ENCODE results near the gene APBB2. TPM values are rescaled to one million over a fixed set of nuclear protein-coding genes. Genes with fewer than 3 reads are reported as not detected.

The APBB2 gene
- total and polyA plus RNA-seq, 2 donors: 20.6 to 67.8 TPM

GRCh38 chr4:41103657-41104056, 110.7 kb downstream of the APBB2 start:
- Histone ChIP-seq H3K4me1 (ENCODE audit: insufficient read depth) (no peaks in the 10 kb centered on the region), H3K27ac (ENCODE audit: low read depth) (no peak overlapping the region), H3K4me3 (ENCODE audit: low read depth, low read length) (no peak overlapping the region), H3K36me3 (ENCODE audit: insufficient read depth) (no peaks in the 10 kb centered on the region)
- WGBS: 32% methylated on average over 3 of the region's 3 CpGs
- no peak for DNase-seq (ENCODE audit: extremely low spot score)

- Histone ChIP-seq H3K4me3 (ENCODE audit: low read depth, low read length) (no peak overlapping the region), H3K36me3 (ENCODE audit: insufficient read depth) (no peaks in the 10 kb centered on the region), H3K27ac (ENCODE audit: low read depth) (no peak overlapping the region), H3K4me1 (ENCODE audit: insufficient read depth) (no peaks in the 10 kb centered on the region)
- DNase-seq (ENCODE audit: extremely low spot score): no peak
- WGBS: 86% methylated on average over 9 of the region's 9 CpGs
Observed at GRCh38 chr4:41102414-41103092, 111.8 kb downstream of the APBB2 start.

GRCh38 chr4:41098093-41099048, 116.0 kb downstream of the APBB2 start:
- DNase-seq (ENCODE audit: extremely low spot score): no peak
- no peaks in the 10 kb centered on the region for H3K4me1 ChIP-seq (ENCODE audit: insufficient read depth)
- H3K36me3 ChIP-seq (ENCODE audit: insufficient read depth): no peaks in the 10 kb centered on the region
- no peak overlapping the region for H3K4me3 ChIP-seq (ENCODE audit: low read depth, low read length)
- H3K27ac ChIP-seq (ENCODE audit: low read depth): no peak overlapping the region
- WGBS: 44% methylated on average over 5 of the region's 5 CpGs

GRCh38 chr4:41095973-41096372, 118.4 kb downstream of the APBB2 start:
- no peaks in the 10 kb centered on the region for H3K4me1 ChIP-seq (ENCODE audit: insufficient read depth)
- H3K36me3 ChIP-seq (ENCODE audit: insufficient read depth): no peaks in the 10 kb centered on the region
- H3K4me3 ChIP-seq (ENCODE audit: low read depth, low read length): no peak overlapping the region
- no peak for DNase-seq (ENCODE audit: extremely low spot score)
- H3K27ac ChIP-seq (ENCODE audit: low read depth): no peak overlapping the region
- WGBS: 91% methylated on average over 4 of the region's 4 CpGs

- DNase-seq (ENCODE audit: extremely low spot score): no peak
- Histone ChIP-seq H3K4me1 (ENCODE audit: insufficient read depth) (no peaks in the 10 kb centered on the region), H3K4me3 (ENCODE audit: low read depth, low read length) (no peak overlapping the region), H3K36me3 (ENCODE audit: insufficient read depth) (no peaks in the 10 kb centered on the region), H3K27ac (ENCODE audit: low read depth) (no peak overlapping the region)
- WGBS: 92% methylated on average over 2 of the region's 2 CpGs
Observed at GRCh38 chr4:41095192-41095872, 119.0 kb downstream of the APBB2 start.

GRCh38 chr4:41092128-41092527, 122.2 kb downstream of the APBB2 start:
- H3K27ac ChIP-seq (ENCODE audit: low read depth): no peak overlapping the region
- DNase-seq (ENCODE audit: extremely low spot score): no peak
- WGBS: 81% methylated on average over 3 of the region's 3 CpGs

GRCh38 chr4:41081847-41082246, 132.5 kb downstream of the APBB2 start:
- Histone ChIP-seq H3K4me1 (ENCODE audit: insufficient read depth) (peaks cover 2% of the 10 kb centered on the region), H3K27ac (ENCODE audit: low read depth) (no peak overlapping the region), H3K36me3 (ENCODE audit: insufficient read depth) (no peaks in the 10 kb centered on the region), H3K4me3 (ENCODE audit: low read depth, low read length) (no peak overlapping the region)
- 88% methylated on average over 5 of the region's 5 CpGs for WGBS
- DNase-seq (ENCODE audit: extremely low spot score): no peak

More at GRCh38 chr4:41092128-41092527, 122.2 kb downstream of the APBB2 start:
- H3K36me3 ChIP-seq (ENCODE audit: insufficient read depth): no peaks in the 10 kb centered on the region
- H3K4me1 ChIP-seq (ENCODE audit: insufficient read depth): no peaks in the 10 kb centered on the region
- no peak overlapping the region for H3K4me3 ChIP-seq (ENCODE audit: low read depth, low read length)

- H3K36me3 ChIP-seq (ENCODE audit: insufficient read depth): no peaks in the 10 kb centered on the region
- peaks cover 2% of the 10 kb centered on the region for H3K4me1 ChIP-seq (ENCODE audit: insufficient read depth)
- no peak overlapping the region for H3K27ac ChIP-seq (ENCODE audit: low read depth)
- WGBS: 88% methylated on average over 4 of the region's 4 CpGs
- DNase-seq (ENCODE audit: extremely low spot score): no peak
- no peak overlapping the region for H3K4me3 ChIP-seq (ENCODE audit: low read depth, low read length)
Observed at GRCh38 chr4:41080976-41081375, 133.4 kb downstream of the APBB2 start.

- WGBS: 83% methylated on average over 6 of the region's 6 CpGs
- no peaks in the 10 kb centered on the region for H3K36me3 ChIP-seq (ENCODE audit: insufficient read depth)
- no peak overlapping the region for H3K27ac ChIP-seq (ENCODE audit: low read depth)
- H3K4me1 ChIP-seq (ENCODE audit: insufficient read depth): peaks cover 2% of the 10 kb centered on the region
- no peak for DNase-seq (ENCODE audit: extremely low spot score)
- no peak overlapping the region for H3K4me3 ChIP-seq (ENCODE audit: low read depth, low read length)
Observed at GRCh38 chr4:41079881-41080560, 134.3 kb downstream of the APBB2 start.

GRCh38 chr4:41077628-41078027, 136.7 kb downstream of the APBB2 start:
- Histone ChIP-seq H3K27ac (ENCODE audit: low read depth) (no peak overlapping the region), H3K4me3 (ENCODE audit: low read depth, low read length) (no peak overlapping the region), H3K36me3 (ENCODE audit: insufficient read depth) (no peaks in the 10 kb centered on the region), H3K4me1 (ENCODE audit: insufficient read depth) (peaks cover 2% of the 10 kb centered on the region)
- no peak for DNase-seq (ENCODE audit: extremely low spot score)
- WGBS: 27% methylated on average over 1 of the region's 1 CpG

- no peak for DNase-seq (ENCODE audit: extremely low spot score)
- 98% methylated on average over 1 of the region's 1 CpG for WGBS
- H3K4me3 ChIP-seq (ENCODE audit: low read depth, low read length): no peak overlapping the region
- H3K27ac ChIP-seq (ENCODE audit: low read depth): no peak overlapping the region
- no peaks in the 10 kb centered on the region for H3K36me3 ChIP-seq (ENCODE audit: insufficient read depth)
- H3K4me1 ChIP-seq (ENCODE audit: insufficient read depth): peaks cover 2% of the 10 kb centered on the region
Observed at GRCh38 chr4:41076481-41076880, 137.9 kb downstream of the APBB2 start.

- H3K27ac ChIP-seq (ENCODE audit: low read depth): no peak overlapping the region
- no peak for DNase-seq (ENCODE audit: extremely low spot score)
- peaks cover 2% of the 10 kb centered on the region for H3K4me1 ChIP-seq (ENCODE audit: insufficient read depth)
- 89% methylated on average over 3 of the region's 3 CpGs for WGBS
- H3K36me3 ChIP-seq (ENCODE audit: insufficient read depth): no peaks in the 10 kb centered on the region
- no peak overlapping the region for H3K4me3 ChIP-seq (ENCODE audit: low read depth, low read length)
Observed at GRCh38 chr4:41074215-41074614, 140.1 kb downstream of the APBB2 start.

Data from urinary bladder (tissue), 4 donors.